GM12864 (cell line): ENCODE data around the gene EPS8.

Source experiments
- DNase-seq: peaks from one replicate; pipeline ENCODE4 v3.0.0-alpha.2; 2011; ENCODE audit warnings: low read depth
- H3K4me3 ChIP-seq: 2 replicates; pipeline ENCODE4 v1.5.1; 2011; ENCODE audit warnings: mild to moderate bottlenecking, low read depth, low read length, control low read depth
- TF ChIP-seq, protein P1 (sequence below): IDR thresholded peaks from 2 replicates; pipeline ENCODE4 v1.5.1; 2011; ENCODE audit warnings: low read depth, mild to moderate bottlenecking, moderate library complexity, low read length, control low read depth, inconsistent platforms; ENCODE audit errors: missing control alignments

EPS8 gene

DNA sequence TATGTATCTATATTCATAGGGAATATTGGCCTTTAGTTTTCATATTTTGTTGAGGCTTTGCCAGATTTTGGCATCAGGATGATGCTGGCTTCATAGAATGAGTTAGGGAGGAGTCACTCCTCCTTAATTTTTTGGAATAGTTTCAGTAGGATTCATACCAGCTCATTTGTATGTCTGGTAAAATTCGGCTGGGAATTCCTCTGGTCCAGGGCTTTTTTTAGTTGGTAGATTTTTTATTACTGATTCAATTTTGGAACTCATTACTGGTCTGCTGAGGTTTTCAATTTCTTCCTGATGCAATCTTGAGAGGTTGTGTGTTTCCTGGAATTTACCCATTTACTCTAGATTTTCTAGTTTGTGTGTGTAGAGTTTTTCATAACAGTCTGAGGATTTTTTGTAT, 175.2 kb downstream of the EPS8 start:
- H3K4me3 ChIP-seq = no peak overlapping the region
- TF ChIP-seq, protein P1, sequence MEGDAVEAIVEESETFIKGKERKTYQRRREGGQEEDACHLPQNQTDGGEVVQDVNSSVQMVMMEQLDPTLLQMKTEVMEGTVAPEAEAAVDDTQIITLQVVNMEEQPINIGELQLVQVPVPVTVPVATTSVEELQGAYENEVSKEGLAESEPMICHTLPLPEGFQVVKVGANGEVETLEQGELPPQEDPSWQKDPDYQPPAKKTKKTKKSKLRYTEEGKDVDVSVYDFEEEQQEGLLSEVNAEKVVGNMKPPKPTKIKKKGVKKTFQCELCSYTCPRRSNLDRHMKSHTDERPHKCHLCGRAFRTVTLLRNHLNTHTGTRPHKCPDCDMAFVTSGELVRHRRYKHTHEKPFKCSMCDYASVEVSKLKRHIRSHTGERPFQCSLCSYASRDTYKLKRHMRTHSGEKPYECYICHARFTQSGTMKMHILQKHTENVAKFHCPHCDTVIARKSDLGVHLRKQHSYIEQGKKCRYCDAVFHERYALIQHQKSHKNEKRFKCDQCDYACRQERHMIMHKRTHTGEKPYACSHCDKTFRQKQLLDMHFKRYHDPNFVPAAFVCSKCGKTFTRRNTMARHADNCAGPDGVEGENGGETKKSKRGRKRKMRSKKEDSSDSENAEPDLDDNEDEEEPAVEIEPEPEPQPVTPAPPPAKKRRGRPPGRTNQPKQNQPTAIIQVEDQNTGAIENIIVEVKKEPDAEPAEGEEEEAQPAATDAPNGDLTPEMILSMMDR = no peak
- no peak for DNase-seq

DNA sequence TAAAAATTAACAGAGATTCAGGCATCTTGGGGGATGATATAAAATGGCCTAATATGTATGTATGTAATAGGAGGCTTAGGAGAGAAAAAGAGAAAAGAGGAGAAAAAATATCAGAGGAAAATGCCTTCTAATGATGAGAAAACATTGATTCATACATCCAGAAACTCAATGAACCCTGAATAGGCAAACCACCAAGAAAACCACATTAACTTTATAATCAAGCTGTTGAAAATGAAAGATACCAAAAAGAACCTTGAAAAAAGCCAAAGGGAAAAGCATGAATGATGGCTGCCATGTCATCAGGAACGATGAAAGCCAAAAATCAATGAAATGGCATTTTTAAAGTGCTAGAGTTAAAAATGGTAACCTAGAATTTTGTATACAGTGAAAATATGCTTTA, 180.2 kb downstream of the EPS8 start:
- no peak for DNase-seq
- TF ChIP-seq, protein P1 = no peak
- no peak overlapping the region for H3K4me3 ChIP-seq

DNA sequence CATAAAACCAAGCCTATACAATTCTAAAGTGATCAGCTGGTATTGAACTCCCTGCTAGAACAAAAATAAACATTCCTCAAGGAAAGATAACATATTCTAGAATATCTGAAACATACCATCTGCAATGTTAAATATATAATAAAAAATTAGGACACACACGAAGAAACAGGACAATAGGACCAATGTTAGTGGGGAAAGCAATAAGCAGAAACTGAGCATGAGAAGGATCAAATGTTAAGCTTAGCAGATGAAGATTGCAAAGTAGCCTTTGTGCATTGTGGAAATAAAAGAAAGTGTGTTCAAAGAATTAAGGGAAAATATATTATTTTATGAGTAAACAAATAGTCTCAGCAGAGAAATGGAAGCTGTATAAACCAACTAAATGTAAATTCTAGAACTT, 180.8 kb downstream of the EPS8 start:
- no peak for DNase-seq
- H3K4me3 ChIP-seq = no peak overlapping the region
- TF ChIP-seq, protein P1 = no peak

DNA sequence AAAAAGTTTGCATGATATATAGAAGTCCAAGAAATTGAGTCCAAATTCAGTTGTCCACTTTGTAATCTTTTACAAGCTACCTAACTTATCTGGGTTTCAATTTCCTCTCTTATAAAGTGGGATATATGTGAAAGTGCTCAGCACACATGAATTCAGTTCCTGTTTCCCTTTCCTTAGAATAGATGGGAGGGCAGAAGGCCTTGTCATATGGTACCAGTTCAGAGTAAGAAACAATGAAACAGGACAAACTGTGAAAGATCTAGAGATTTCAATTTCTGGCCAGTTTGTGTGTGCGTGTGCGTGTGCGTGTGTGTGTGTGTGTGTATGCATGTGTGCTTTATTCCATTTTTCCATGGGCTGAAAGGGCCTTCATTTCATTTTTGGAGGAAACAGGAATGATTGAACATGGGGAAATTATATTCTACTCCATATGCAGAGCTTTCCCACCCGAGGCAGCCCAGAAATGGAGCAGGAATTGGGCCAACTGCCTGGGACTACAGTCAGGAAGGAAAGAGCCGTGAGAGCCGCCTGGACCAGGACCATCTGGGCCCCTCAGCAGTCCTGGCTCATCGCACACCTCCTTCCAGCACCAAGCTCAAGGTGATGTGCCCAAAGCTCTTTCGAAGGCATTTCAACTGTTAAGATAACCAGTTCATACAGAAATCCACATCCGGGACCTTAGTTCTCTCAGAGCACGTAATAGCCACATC, 183.2 kb downstream of the EPS8 start:
- TF ChIP-seq, protein P1 = no peak
- H3K4me3 ChIP-seq = no peak overlapping the region
- no peak for DNase-seq

DNA sequence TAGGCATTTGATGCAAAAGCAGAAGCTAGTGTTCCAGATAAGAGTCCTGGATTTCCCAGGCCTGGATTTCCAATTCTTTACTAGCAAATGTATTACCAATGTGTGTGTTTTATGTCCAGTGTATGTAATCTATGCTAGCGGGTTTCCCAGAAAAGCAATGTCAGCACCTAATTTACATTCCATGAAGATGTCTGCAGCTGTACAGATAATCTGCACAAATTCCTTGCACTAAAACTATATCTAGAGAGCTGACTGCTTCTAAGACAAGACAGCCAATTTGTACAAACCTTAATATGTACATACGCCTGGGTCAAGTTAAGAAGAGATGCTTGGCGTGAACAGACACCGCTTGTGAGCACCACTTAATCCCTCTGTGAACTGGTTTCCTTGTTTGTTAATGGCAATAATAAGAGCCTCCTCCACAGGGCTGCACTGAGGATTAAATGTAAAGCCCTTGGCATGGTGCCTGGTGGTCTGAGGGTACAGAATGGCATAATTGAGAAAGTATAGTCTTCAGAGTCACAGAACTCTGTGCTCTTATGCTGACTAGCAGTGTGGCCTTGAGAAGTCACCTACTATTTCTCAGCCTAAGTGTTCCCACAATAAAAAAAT, 185.6 kb downstream of the EPS8 start:
- DNase-seq = no peak
- no peak overlapping the region for H3K4me3 ChIP-seq
- TF ChIP-seq, protein P1 = no peak

DNA sequence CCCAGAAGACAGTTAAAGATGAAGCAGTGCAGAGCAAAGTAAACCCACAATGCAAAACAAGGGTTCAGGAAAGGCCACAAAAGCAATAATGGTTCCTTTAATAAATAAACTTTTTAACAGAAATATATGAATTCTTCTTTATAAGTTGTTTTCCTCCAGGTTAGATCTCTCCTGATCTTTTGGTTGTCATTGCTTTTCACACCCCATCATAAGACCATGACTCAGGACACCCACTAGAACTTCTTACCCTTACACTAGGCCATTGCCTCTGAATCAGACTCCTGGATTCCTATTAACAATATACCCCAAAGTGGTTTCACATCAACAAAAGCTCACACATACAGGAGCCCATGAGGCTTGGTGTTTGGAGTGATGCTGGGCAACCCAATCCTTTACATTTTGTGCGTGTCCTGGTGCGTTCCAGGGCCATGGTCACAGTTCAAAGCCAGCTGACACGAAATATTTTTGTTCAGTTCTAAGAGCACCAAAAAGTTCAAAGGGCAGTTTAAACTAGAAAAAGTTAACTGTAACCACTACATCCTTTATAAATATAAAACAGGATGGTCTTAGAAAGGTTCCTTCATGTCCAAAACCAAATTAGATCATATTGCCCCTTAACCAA, 187.0 kb downstream of the EPS8 start:
- H3K4me3 ChIP-seq = no peak overlapping the region
- TF ChIP-seq, protein P1 = no peak
- no peak for DNase-seq
